Measurements from ENCODE around the gene IL11RA.
"Not testable (repeated sequence)": the region's sequence is repeated elsewhere in the genome, so short reads cannot be mapped to it uniquely, and the experiment has no call there.

The IL11RA gene

GRCh38 chr9:34630402-34631154 lies 21.4 kb upstream of the IL11RA start:
- no peak for DNase-seq

DNA sequence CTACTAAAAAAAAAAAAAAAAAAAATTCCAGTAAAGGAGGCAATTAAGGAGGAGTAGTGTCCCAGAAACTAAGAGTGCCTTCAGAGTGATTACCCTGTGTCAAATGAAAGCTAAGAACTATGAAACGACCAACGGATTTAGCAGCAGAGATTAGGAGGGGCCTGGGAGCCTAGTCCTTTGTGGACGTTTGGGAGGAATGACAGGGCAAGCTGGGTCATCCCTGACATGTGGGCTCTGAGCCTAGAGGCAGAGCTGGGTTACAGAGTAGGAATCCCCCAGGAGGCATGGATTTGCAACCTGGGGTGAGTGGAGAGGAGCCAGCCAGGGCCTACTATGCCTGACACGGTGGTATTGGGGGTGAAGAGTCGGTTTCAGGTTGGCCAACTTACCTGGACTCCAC lies 18.8 kb upstream of the IL11RA start:
- no peak for DNase-seq

GRCh38 chr9:34633851-34634550 lies 18.0 kb upstream of the IL11RA start:
- DNase-seq: peak; percentile 85

DNA sequence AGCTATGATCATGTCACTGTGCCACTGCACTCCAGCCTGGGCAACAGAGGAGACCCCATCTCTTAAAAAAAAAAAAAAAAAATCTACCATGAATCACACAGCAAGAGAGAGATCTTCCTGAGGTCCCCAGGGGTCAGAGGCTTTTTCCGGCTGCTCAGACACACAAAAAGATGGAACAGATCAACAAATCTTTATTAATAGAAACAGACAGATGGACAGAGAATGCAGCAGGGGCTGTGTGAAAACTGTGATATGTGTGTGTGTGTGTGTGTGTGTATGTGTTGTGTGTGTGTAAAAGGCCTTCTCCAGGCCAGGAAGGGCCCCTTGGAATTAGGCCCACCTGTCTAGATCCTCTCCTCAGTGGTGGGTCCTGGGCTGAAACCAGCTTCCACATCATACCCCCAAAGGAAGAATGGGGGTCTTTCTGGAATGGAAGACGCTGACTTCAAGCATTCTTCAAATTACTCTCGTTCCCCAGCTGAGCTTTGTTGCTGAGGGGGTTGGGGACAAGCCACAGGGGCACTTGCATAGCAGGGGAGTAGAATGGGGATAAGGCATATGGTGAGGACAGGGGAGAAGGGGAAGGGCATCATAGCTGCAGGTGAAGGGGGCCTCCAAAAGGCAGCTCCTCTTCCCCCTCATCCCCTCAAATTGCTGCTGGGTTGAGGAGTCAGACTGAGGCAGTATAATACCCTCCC lies 17.3 kb upstream of the IL11RA start:
- DNase-seq: no peak

DNA sequence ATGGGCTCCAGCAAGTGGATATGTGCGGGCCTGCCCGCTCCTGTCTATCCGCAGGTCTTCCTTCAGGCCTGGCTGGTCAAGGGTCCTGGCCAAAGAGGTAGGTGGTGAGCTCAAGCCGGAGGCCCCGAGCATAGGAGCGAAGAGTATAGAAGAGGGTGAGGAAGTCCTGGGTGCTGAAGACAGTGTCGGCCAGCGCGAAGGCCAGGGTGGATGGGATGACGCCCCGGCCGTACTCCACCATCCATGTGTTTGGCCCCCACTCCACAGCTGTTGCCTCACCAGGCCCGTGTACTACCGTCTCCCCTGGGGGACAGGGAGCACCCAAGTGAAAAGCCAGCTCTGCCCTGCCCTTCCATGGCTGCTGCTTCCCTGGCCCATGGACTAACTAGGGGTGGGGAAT lies 16.4 kb upstream of the IL11RA start:
- DNase-seq: no peak

DNA sequence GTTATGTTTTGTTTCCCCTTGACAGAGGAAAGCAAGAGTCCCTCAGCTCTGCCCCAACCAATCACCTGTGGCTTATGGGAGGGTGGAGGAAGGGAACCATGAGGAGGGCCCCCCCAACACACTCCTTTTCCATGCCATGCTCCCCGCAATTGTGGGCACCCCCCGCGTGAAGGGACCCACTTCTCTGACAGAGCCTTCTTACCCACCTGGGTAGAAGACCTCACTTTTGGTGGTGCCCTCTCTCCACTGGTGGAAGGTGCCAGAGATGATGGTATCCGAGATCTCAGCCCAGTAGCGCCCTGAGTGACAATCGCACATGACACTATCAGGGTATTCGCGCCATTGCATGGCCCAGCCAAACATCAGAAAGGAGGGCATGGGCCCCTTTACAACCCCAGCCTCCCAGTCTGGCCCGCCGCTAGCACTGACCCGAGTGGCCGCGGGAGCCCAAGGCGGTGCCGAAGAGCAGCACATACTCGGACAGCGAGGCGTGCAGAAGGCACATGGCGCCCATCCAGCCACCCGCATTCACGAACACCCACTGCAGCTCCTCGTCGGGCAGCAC lies 15.1 kb upstream of the IL11RA start:
- peak; percentile 68 for DNase-seq

GRCh38 chr9:34637356-34638137 lies 14.4 kb upstream of the IL11RA start, which contains the start of gene SIGMAR1:
Gene SIGMAR1 (minus strand): TSS chr9:34637787. CDS start chr9:34637697, 90 bp downstream.
- peak; percentile 96 for DNase-seq

DNA sequence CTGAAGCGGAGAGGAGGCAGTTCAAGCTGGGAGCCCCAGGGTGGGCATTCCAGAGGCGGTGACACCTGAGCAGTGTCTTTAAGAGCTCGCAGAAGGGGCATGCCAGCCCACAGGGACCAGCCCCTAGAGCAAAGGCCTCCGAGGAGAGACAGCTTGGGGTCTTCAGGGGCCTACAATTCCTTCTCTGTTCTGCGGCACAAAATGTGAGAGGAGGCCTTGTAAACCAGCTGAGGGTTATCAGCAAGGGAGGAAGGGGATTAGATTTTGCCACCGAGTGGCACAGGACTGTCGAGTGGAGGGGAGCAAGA lies 13.9 kb upstream of the IL11RA start:
- DNase-seq: no peak

- DNase-seq: not testable (repeated sequence)
These were observed 12.7 kb upstream of the IL11RA start for GRCh38 chr9:34639322-34639721.

DNA sequence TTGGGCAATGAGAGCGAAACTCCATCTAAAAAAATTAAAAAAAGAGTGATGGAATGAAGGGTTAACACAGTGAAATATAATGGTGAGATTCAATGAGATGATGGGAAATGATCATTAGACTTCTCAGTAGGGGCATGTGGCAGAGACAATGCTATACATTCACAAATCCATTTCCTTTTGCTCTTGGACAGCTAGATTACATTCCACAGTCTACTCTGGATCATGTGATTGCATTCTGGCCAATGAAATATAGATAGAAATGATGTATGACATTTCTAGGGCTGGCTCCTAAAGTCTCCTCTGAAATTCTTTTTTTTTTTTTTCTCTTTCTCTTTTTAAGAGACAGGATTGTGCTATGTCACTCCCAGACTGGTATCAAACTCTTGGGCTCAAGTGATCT lies 9.3 kb upstream of the IL11RA start:
- DNase-seq: no peak

GRCh38 chr9:34644766-34645314 lies 7.1 kb upstream of the IL11RA start:
- DNase-seq: no peak

DNA sequence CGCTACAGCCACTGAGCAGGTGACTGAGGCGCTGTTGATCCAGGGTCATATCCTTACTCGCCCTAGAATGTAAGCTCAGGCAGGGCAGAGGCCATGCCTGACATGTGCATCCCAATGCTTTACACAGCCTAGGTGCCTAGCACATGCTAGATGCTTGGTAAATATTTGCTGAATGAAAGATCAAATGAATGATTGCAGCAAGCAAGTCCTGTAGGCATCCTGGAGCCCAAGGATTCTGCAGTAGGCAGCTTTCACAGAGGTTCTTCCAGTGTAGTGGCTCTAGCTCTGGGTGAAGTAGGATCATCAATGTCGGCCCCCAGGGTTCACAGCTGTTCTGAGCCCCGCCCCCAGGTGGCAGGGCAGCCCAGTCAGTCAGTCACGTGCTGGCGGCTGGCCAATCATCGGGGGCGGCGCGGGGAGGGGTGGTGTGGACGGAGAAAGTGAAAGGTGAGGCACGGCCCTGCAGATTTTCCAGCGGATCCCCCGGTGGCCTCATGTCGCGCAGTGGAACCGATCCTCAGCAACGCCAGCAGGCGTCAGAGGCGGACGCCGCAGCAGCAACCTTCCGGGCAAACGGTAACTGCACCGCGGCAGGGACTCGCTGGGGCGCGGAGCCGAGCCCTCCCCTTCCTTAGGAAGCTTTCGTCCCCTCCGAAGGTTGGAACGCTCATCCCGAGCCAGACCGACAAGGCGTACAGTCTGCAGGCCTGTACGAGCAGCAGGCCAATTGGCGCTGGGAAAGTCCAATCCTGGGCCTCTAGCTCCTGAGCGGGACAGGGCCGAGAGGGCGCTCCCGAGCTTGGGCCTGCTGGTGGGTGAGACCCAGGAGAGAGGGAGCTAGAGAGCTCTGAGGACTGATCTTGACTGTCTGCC lies 5.5 kb upstream of the IL11RA start, which contains the start of gene GALT:
GALT (plus strand) TSS at position 465 of the 873 bp plus-strand sequence; CDS start at position 495, 30 bp downstream.
- DNase-seq: peak; percentile 99

DNA sequence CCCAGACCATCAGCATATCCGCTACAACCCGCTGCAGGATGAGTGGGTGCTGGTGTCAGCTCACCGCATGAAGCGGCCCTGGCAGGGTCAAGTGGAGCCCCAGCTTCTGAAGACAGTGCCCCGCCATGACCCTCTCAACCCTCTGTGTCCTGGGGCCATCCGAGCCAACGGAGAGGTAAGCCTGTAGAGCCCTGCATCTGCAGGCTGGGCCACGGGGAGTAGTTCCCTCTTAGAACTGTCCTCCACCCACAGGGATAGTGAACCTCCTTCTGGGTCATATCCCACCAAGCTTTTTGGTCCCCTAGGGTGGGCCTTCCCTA lies 4.9 kb upstream of the IL11RA start:
- no peak for DNase-seq

DNA sequence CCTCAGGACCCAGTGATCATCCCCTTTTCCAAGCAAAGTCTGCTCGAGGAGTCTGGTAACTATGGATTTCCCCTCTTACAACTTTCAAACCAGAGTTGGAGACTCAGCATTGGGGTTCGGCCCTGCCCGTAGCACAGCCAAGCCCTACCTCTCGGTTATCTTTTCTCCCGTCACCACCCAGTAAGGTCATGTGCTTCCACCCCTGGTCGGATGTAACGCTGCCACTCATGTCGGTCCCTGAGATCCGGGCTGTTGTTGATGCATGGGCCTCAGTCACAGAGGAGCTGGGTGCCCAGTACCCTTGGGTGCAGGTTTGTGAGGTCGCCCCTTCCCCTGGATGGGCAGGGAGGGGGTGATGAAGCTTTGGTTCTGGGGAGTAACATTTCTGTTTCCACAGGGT lies 4.3 kb upstream of the IL11RA start:
- no peak for DNase-seq

GRCh38 chr9:34648673-34649072 lies 3.3 kb upstream of the IL11RA start:
- no peak for DNase-seq

DNA sequence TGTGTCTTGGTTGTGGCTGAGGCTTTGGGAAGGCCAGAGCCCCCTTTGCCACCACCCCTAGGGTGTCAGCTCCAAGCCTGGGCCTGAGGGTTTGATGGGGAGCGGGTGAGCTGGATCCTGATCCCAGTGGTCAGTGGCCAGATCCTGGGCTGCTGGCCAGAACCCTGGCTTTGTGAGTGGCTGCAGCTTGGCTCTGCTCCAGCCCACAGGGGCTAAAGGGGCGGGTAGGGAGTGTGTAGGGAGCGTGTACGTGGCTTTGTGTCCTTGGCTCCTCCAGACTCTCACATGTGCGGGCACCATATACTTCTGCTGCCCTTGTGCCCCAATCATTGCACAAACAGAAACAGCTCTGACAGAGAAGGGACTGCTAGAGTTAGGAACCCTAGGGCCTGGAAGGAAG lies 1.2 kb upstream of the IL11RA start:
- no peak for DNase-seq

GRCh38 chr9:34651321-34651720 lies 664 bp upstream of the IL11RA start:
- no peak for DNase-seq

- no peak for DNase-seq
These were observed 616 bp downstream of the IL11RA start for GRCh38 chr9:34652602-34653000.

- DNase-seq: no peak
These were observed 1.4 kb downstream of the IL11RA start for GRCh38 chr9:34653151-34654072.

- no peak for DNase-seq
These were observed 2.5 kb downstream of the IL11RA start for GRCh38 chr9:34654323-34655051.
